Measurements from ENCODE around the gene PTPRD. TPM values are rescaled to one million over a fixed set of nuclear protein-coding genes. Genes with fewer than 3 reads are reported as not detected.

Gene PTPRD
- total RNA-seq, 2 experiments from 2014 or later: 0.03 TPM; not detected in 1

DNA sequence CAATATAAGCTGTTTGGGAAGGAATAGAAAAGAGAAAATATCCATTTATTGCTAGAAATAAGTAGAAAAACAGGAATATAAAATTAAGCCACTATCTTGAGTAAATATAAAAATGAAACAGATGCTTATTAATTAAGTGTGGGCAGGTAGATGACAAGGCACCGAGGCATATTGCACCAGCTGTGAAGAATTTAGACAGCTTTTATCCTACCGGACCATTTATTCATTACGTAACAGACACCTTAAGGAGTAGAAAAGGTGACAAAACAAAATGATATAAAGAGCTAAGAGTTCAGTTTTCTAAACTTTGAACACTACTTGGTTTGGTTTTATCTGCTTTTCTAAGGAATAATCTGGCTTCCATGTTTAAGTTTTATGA, 404.1 kb downstream of the PTPRD start:
- no peak for TF ChIP-seq EZH2phosphoT487 (IDR thresholded peaks at IDR 0.05; ENCODE audit: borderline replicate concordance, low read depth, low read length)
- TF ChIP-seq, protein P1, sequence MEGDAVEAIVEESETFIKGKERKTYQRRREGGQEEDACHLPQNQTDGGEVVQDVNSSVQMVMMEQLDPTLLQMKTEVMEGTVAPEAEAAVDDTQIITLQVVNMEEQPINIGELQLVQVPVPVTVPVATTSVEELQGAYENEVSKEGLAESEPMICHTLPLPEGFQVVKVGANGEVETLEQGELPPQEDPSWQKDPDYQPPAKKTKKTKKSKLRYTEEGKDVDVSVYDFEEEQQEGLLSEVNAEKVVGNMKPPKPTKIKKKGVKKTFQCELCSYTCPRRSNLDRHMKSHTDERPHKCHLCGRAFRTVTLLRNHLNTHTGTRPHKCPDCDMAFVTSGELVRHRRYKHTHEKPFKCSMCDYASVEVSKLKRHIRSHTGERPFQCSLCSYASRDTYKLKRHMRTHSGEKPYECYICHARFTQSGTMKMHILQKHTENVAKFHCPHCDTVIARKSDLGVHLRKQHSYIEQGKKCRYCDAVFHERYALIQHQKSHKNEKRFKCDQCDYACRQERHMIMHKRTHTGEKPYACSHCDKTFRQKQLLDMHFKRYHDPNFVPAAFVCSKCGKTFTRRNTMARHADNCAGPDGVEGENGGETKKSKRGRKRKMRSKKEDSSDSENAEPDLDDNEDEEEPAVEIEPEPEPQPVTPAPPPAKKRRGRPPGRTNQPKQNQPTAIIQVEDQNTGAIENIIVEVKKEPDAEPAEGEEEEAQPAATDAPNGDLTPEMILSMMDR (conservative IDR thresholded peaks at IDR 0.05; ENCODE audit: low read length): no peak
- Histone ChIP-seq H3K27ac (ENCODE audit: low read depth, low read length, poor library complexity, severe bottlenecking) (peak overlapping the region; percentile 57), H3K4me3 (ENCODE audit: low read depth, low read length, poor library complexity, severe bottlenecking) (peak overlapping the region; percentile 66), H4K20me1 (ENCODE audit: insufficient read depth, low read length) (no peaks in the 10 kb centered on the region), H3K36me3 (ENCODE audit: insufficient read depth, low read length) (no peaks in the 10 kb centered on the region), H3K79me2 (ENCODE audit: insufficient read depth, low read depth, low read length) (no peaks in the 10 kb centered on the region), H3K9me3 (ENCODE audit: low read length) (no peaks in the 10 kb centered on the region), H2AFZ (ENCODE audit: low read length) (peak overlapping the region; percentile 99), H3K9me2 (ENCODE audit: insufficient read depth, low read length) (no peaks in the 10 kb centered on the region), H3K4me2 (ENCODE audit: low read length) (peak overlapping the region; percentile 86), H3K4me1 (ENCODE audit: insufficient read depth, low read length, poor library complexity, severe bottlenecking) (peaks cover 12% of the 10 kb centered on the region)
- DNase-seq (ENCODE audit: low spot score): peak; percentile 2
- intact Hi-C loops (cut with micrococcal nuclease; ENCODE audit: unreplicated experiment): loop anchor here (5.0 to 10.0 kb wide), 2 partner anchors 311 to 594 kb away; no protein-coding TSS in a partner anchor
- no TSS peak for BruUV-seq (replicated peaks)
- ChIA-PET CTCF (ENCODE audit: unreplicated experiment) (no interaction called here), POLR2A (interaction anchor here (0.6 to 1.9 kb wide), 9 partner anchors 9 to 43 kb away, joined by 3 to 6 read pairs (median 3); no protein-coding TSS in a partner anchor)

DNA sequence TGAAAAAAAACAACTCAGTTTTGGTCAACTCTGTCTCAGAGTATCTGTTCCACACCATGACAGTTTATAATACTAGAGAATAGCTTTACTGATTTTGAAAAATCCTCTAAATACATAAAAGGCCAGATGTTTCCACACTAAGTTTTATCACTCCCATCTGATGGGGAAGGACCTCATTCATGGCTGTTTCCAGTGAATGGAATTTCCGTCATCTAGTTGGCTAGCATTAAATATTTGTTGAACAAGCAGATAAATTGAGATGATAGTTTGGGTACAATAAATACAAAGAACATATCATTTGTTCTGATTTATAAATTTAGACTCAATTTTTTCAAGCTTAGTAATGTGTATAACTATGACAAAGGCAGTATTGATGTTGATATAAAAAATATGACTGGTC, 408.5 kb downstream of the PTPRD start:
- BruUV-seq (replicated peaks): no TSS peak
- Histone ChIP-seq H3K27ac (ENCODE audit: low read depth, low read length, poor library complexity, severe bottlenecking) (no peak overlapping the region), H3K9me2 (ENCODE audit: insufficient read depth, low read length) (no peaks in the 10 kb centered on the region), H3K79me2 (ENCODE audit: insufficient read depth, low read depth, low read length) (no peaks in the 10 kb centered on the region), H4K20me1 (ENCODE audit: insufficient read depth, low read length) (no peaks in the 10 kb centered on the region), H3K4me2 (ENCODE audit: low read length) (no peak overlapping the region), H2AFZ (ENCODE audit: low read length) (no peak overlapping the region), H3K9me3 (ENCODE audit: low read length) (no peaks in the 10 kb centered on the region), H3K4me3 (ENCODE audit: low read depth, low read length, poor library complexity, severe bottlenecking) (no peak overlapping the region), H3K36me3 (ENCODE audit: insufficient read depth, low read length) (no peaks in the 10 kb centered on the region), H3K4me1 (ENCODE audit: insufficient read depth, low read length, poor library complexity, severe bottlenecking) (peaks cover 12% of the 10 kb centered on the region)
- DNase-seq (ENCODE audit: low spot score): no peak
- CTCF ChIA-PET (ENCODE audit: unreplicated experiment): no interaction called here
- POLR2A ChIA-PET: interaction anchor here (0.9 to 1.1 kb wide), 2 partner anchors 12 to 16 kb away, joined by 3 read pairs; no protein-coding TSS in a partner anchor
- TF ChIP-seq, protein P1 (conservative IDR thresholded peaks at IDR 0.05; ENCODE audit: low read length): no peak
- no peak for TF ChIP-seq EZH2phosphoT487 (IDR thresholded peaks at IDR 0.05; ENCODE audit: borderline replicate concordance, low read depth, low read length)
- intact Hi-C loops (cut with micrococcal nuclease; ENCODE audit: unreplicated experiment): loop anchor here (10.0 kb wide), 1 partner anchor 589 kb away; no protein-coding TSS in a partner anchor

DNA sequence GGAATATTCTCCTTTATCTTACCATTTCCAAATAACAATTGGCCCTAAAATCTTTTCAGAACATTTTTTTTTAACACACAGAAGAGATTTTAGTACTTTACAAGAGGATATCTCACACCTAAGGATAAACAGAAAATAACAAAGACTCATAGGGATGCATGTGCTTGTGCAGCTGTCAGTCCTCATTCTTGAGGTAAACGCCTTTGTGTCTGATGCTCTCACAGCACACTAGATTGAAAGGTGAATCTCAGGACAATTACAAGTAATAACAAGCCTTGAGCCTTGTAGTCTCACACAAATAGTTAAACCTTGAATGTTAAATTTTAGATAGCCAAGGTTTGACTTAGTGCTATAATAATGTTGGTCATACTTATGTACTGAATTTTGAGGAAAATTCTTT, 439.2 kb downstream of the PTPRD start:
- intact Hi-C loops (cut with micrococcal nuclease; ENCODE audit: unreplicated experiment): no loop called here
- CTCF ChIA-PET (ENCODE audit: unreplicated experiment): no interaction called here
- TF ChIP-seq EZH2phosphoT487 (IDR thresholded peaks at IDR 0.05; ENCODE audit: borderline replicate concordance, low read depth, low read length): no peak
- TF ChIP-seq, protein P1 (conservative IDR thresholded peaks at IDR 0.05; ENCODE audit: low read length): no peak

More for the DNA sequence above, 439.2 kb downstream of the PTPRD start:
- no peak overlapping the region for H3K4me3 ChIP-seq (ENCODE audit: low read depth, low read length, poor library complexity, severe bottlenecking)
- H2AFZ ChIP-seq (ENCODE audit: low read length): no peak overlapping the region
- H3K36me3 ChIP-seq (ENCODE audit: insufficient read depth, low read length): no peaks in the 10 kb centered on the region
- BruUV-seq (replicated peaks): no TSS peak
- H3K79me2 ChIP-seq (ENCODE audit: insufficient read depth, low read depth, low read length): no peaks in the 10 kb centered on the region
- POLR2A ChIA-PET: interaction anchor here (0.6 to 1.2 kb wide), 3 partner anchors 20 to 127 kb away, joined by 3 to 5 read pairs (median 3); no protein-coding TSS in a partner anchor
- H3K9me2 ChIP-seq (ENCODE audit: insufficient read depth, low read length): no peaks in the 10 kb centered on the region
- H3K4me2 ChIP-seq (ENCODE audit: low read length): no peak overlapping the region
- DNase-seq (ENCODE audit: low spot score): no peak
- no peaks in the 10 kb centered on the region for H4K20me1 ChIP-seq (ENCODE audit: insufficient read depth, low read length)
- H3K27ac ChIP-seq (ENCODE audit: low read depth, low read length, poor library complexity, severe bottlenecking): no peak overlapping the region
- H3K9me3 ChIP-seq (ENCODE audit: low read length): no peaks in the 10 kb centered on the region
- no peaks in the 10 kb centered on the region for H3K4me1 ChIP-seq (ENCODE audit: insufficient read depth, low read length, poor library complexity, severe bottlenecking)

All from OCI-LY7 (cell line).